KMS-11 (cell line): ENCODE results near the gene HSDL1.

ENCODE experiments used
- H2AFZ ChIP-seq: fragments of 200-600 bp; sonication (generic); 2 replicates; pipeline ENCODE4 v1.6.1; 2016; ENCODE audit warnings: antibody characterized with exemption, mixed run types, low read depth
- H3K27ac ChIP-seq: fragments of 200-600 bp; sonication (generic); 2 replicates; pipeline ENCODE4 v1.6.1; 2016; ENCODE audit warnings: mild to moderate bottlenecking, mixed run types
- H3K27me3 ChIP-seq: fragments of 200-600 bp; sonication (generic); 2 replicates; pipeline ENCODE4 v1.6.1; 2017; ENCODE audit warnings: mild to moderate bottlenecking, low read depth, mixed run types, moderate library complexity; ENCODE audit not compliant: insufficient read depth
- H3K36me3 ChIP-seq: fragments of 200-600 bp; sonication (generic); 2 replicates; pipeline ENCODE4 v1.6.1; 2017; ENCODE audit warnings: mild to moderate bottlenecking, mixed run types; ENCODE audit not compliant: insufficient read depth
- H3K4me1 ChIP-seq: fragments of 200-600 bp; sonication (generic); 2 replicates; pipeline ENCODE4 v1.6.1; 2016; ENCODE audit warnings: mild to moderate bottlenecking, low read depth, mixed run types; ENCODE audit not compliant: poor library complexity, severe bottlenecking
- H3K4me2 ChIP-seq: fragments of 200-600 bp; sonication (generic); 2 replicates; pipeline ENCODE4 v1.7.0; 2016; ENCODE audit warnings: mild to moderate bottlenecking, mixed run types
- H3K4me3 ChIP-seq: fragments of 200-600 bp; sonication (generic); IDR thresholded peaks from 2 replicates; pipeline ENCODE4 v1.6.1; 2017; ENCODE audit warnings: low read depth, low read length, mixed read lengths; ENCODE audit not compliant: insufficient read depth
- H3K79me2 ChIP-seq: fragments of 200-600 bp; sonication (generic); 2 replicates; pipeline ENCODE4 v1.6.1; 2016; ENCODE audit warnings: low read depth, mixed run types; ENCODE audit not compliant: insufficient read depth
- H3K9ac ChIP-seq: fragments of 200-600 bp; sonication (generic); 2 replicates; pipeline ENCODE4 v1.6.1; 2016; ENCODE audit warnings: mild to moderate bottlenecking, mixed run types
- H4K20me1 ChIP-seq: fragments of 200-600 bp; sonication (generic); 2 replicates; pipeline ENCODE4 v1.6.1; 2016; ENCODE audit warnings: mild to moderate bottlenecking, mixed run types; ENCODE audit not compliant: insufficient read depth
- TF ChIP-seq, protein P1 (sequence below): fragments of 200-600 bp; sonication (generic); conservative IDR thresholded peaks from 2 replicates; pipeline ENCODE4 v1.6.1; 2017; ENCODE audit warnings: low read depth, mild to moderate bottlenecking, antibody characterized with exemption, low read length, moderate library complexity, mixed read lengths

Gene HSDL1

DNA sequence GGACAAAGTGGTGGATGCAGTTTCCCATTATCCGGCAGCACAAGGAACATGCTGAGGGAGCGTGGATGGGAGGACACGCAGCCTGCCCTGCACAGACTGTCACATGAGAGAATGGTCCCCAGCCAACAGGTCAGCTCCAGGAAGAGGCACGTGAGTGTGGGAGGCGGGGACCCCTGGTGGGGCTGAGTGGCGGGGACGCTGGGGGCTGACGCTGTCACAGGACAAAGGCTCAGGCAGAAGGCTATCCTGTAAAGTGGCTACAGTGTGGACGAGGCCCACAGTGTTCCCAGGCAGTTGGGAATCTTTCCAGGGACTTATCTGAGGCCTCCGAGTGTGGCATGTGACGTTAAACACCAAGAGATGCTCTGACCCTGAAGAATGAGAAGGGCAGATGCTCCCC lies 58.6 kb downstream of the HSDL1 start:
- Histone ChIP-seq H3K27ac (no peak overlapping the region), H3K9ac (no peak overlapping the region), H3K36me3 (no peaks in the 10 kb centered on the region), H3K79me2 (no peaks in the 10 kb centered on the region), H3K4me2 (no peak overlapping the region; the same call in 1 of the 2 replicates), H4K20me1 (no peaks in the 10 kb centered on the region; the same call in 1 of the 2 replicates), H2AFZ (no peak overlapping the region), H3K4me1 (peaks cover 67% of the 10 kb centered on the region), H3K27me3 (no peaks in the 10 kb centered on the region), H3K4me3 (no peak overlapping the region)
- TF ChIP-seq, protein P1, sequence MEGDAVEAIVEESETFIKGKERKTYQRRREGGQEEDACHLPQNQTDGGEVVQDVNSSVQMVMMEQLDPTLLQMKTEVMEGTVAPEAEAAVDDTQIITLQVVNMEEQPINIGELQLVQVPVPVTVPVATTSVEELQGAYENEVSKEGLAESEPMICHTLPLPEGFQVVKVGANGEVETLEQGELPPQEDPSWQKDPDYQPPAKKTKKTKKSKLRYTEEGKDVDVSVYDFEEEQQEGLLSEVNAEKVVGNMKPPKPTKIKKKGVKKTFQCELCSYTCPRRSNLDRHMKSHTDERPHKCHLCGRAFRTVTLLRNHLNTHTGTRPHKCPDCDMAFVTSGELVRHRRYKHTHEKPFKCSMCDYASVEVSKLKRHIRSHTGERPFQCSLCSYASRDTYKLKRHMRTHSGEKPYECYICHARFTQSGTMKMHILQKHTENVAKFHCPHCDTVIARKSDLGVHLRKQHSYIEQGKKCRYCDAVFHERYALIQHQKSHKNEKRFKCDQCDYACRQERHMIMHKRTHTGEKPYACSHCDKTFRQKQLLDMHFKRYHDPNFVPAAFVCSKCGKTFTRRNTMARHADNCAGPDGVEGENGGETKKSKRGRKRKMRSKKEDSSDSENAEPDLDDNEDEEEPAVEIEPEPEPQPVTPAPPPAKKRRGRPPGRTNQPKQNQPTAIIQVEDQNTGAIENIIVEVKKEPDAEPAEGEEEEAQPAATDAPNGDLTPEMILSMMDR, result no peak

DNA sequence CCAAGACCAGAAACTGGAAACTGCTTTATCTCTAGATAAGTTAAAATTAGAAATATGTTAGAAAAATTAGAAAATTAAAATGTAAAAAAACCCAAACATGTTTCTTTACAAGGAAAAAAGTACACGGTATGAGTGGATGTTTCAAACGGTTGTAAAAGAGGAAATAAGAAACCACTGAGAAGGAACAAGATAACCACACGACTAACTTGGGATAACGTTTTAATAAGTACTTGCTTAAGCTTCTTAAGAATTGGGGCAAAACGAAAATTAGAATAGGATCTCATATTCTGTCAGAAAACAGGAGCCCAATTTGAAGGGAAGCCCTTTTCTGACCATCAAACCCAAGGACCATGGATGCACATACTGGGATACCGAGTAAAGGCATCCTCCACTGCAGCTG lies 59.2 kb downstream of the HSDL1 start:
- TF ChIP-seq, protein P1, result no peak
- no peak overlapping the region for H3K4me2 ChIP-seq
- no peaks in the 10 kb centered on the region for H3K36me3 ChIP-seq
- H3K4me3 ChIP-seq, result no peak overlapping the region
- H3K27ac ChIP-seq, result no peak overlapping the region
- no peak overlapping the region for H3K9ac ChIP-seq
- H2AFZ ChIP-seq, result no peak overlapping the region
- no peaks in the 10 kb centered on the region for H3K27me3 ChIP-seq
- no peaks in the 10 kb centered on the region; the same call in 1 of the 2 replicates for H4K20me1 ChIP-seq
- no peaks in the 10 kb centered on the region for H3K79me2 ChIP-seq
- peaks cover 61% of the 10 kb centered on the region for H3K4me1 ChIP-seq

DNA sequence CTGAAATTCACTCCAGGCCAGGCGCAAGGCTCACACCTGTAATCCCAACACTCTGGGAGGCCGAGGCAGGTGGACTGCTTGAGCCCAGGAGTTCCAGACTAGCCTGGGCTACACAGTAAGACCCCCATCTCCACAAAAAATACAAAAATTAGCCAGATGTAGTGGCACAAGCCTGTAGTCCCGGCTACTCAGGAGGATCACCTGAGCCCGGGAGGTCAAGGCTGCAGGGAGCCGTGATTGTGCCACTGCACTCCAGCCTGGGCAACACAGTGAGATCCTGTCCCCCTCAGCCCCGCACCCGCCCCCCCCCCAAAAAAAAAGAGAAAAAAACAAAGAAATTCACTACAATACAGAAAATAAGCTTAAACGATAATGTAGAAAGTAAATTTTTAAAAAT lies 59.7 kb downstream of the HSDL1 start:
- Histone ChIP-seq H4K20me1 (no peaks in the 10 kb centered on the region; the same call in 1 of the 2 replicates), H3K9ac (no peak overlapping the region), H3K4me3 (no peak overlapping the region), H3K79me2 (no peaks in the 10 kb centered on the region), H3K36me3 (no peaks in the 10 kb centered on the region), H3K4me2 (no peak overlapping the region), H3K27ac (no peak overlapping the region), H2AFZ (no peak overlapping the region), H3K27me3 (no peaks in the 10 kb centered on the region), H3K4me1 (peaks cover 56% of the 10 kb centered on the region)
- TF ChIP-seq, protein P1, result no peak

DNA sequence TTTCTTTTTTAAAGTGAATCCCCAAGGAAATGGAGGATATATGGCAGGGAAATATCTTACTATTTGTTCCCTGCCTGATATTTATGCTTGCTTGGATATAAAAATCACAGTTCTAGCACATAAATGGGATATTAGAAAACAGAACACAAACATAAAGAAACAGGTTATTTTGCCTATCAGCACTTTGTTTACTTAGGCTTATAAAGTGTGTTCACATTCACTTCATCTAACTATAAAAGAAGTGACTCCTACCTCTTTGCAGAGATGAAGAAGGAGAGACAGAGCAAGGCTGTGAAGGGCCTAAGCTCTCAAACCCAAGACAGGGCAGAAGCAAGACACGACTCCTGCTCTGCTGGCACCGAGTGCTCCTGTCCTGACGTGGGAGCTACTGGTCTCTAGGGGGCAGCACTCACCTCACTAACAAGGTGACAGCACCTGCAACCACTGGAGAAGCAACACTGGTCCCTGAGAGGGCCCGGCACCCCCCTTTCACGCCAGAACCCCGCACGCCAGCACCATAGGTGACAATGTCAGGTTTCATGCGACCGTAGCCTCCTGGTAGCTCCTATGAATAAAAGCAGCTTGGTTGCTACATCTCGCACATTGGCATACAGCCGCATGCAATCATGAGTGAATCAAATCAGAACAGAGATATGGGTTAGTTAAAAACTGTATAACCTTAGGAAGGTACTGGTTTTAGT lies 60.3 kb downstream of the HSDL1 start:
- Histone ChIP-seq H3K4me1 (peaks cover 51% of the 10 kb centered on the region), H2AFZ (no peak overlapping the region), H3K27ac (no peak overlapping the region), H3K9ac (no peak overlapping the region), H4K20me1 (no peaks in the 10 kb centered on the region; the same call in 1 of the 2 replicates), H3K36me3 (no peaks in the 10 kb centered on the region), H3K4me2 (no peak overlapping the region), H3K4me3 (no peak overlapping the region), H3K27me3 (no peaks in the 10 kb centered on the region), H3K79me2 (no peaks in the 10 kb centered on the region)
- TF ChIP-seq, protein P1, result peak; percentile 90
